Activated CD4-positive, alpha-beta T cell treated with anti-CD3 and anti-CD28 coated beads, Interleukin-2, Interleukin-4, amounts not matched to agents 100 ng/mL and 50 ng/mL, durations not matched to agents 16 hours and 8 hours (primary cell): Measurements from ENCODE around the gene NATD1.
"Not testable (repeated sequence)": the region's sequence is repeated elsewhere in the genome, so short reads cannot be mapped to it uniquely, and the experiment has no call there.

ENCODE experiments used
- DNase-seq: peaks from one replicate; pipeline ENCODE4 v3.0.0-alpha.2; 2020; ENCODE audit warnings: low spot score

Gene NATD1

GRCh38 chr17:21246698-21247097 is 6.5 kb downstream of the NATD1 start:
- no peak for DNase-seq

- DNase-seq: no peak
Observed at GRCh38 chr17:21245639-21246084, 7.5 kb downstream of the NATD1 start.

GRCh38 chr17:21243516-21244303 is 9.5 kb downstream of the NATD1 start:
- no peak for DNase-seq

- no peak for DNase-seq
Observed at GRCh38 chr17:21242780-21243515, 10.3 kb downstream of the NATD1 start.

- DNase-seq: no peak
Observed at GRCh38 chr17:21242026-21242697, 11.0 kb downstream of the NATD1 start.

- no peak for DNase-seq
Observed at GRCh38 chr17:21241564-21241963, 11.6 kb downstream of the NATD1 start.

GRCh38 chr17:21240369-21241055 is 12.7 kb downstream of the NATD1 start:
- no peak for DNase-seq

- no peak for DNase-seq
Observed at GRCh38 chr17:21239680-21240368, 13.4 kb downstream of the NATD1 start.

GRCh38 chr17:21235921-21236320 is 17.3 kb downstream of the NATD1 start:
- no peak for DNase-seq

- DNase-seq: no peak
Observed at GRCh38 chr17:21233581-21234347, 19.4 kb downstream of the NATD1 start.

- no peak for DNase-seq
Observed at GRCh38 chr17:21232033-21232749, 21.0 kb downstream of the NATD1 start.

GRCh38 chr17:21231533-21231932 is 21.7 kb downstream of the NATD1 start:
- no peak for DNase-seq

GRCh38 chr17:21228845-21229244 is 24.4 kb downstream of the NATD1 start:
- no peak for DNase-seq

- DNase-seq: no peak
Observed at GRCh38 chr17:21228111-21228510, 25.1 kb downstream of the NATD1 start.

GRCh38 chr17:21227277-21227676 is 25.9 kb downstream of the NATD1 start:
- not testable (repeated sequence) for DNase-seq

- no peak for DNase-seq
Observed at GRCh38 chr17:21223086-21223485, 30.1 kb downstream of the NATD1 start.

GRCh38 chr17:21218831-21219380 is 34.3 kb downstream of the NATD1 start:
- DNase-seq: no peak

GRCh38 chr17:21218101-21218500 is 35.1 kb downstream of the NATD1 start:
- no peak for DNase-seq

- DNase-seq: no peak
Observed at GRCh38 chr17:21217346-21217745, 35.9 kb downstream of the NATD1 start.

- DNase-seq: peak; percentile 14
Observed at GRCh38 chr17:21215935-21216334, 37.3 kb downstream of the NATD1 start.
